Activated CD4-positive, alpha-beta memory T cell treated with anti-CD3 and anti-CD28 coated beads for 36 hours (primary cell): ENCODE results near the gene TTC12. TPM values are rescaled to one million over a fixed set of nuclear protein-coding genes. Genes with fewer than 3 reads are reported as not detected.

Source experiments
- CTCF ChIA-PET: fragments of 350-600 bp; sonication (Branson Sonifier 250); formaldehyde crosslinking; loops from one replicate; lab custom pipeline; 2021; ENCODE audit warnings: antibody characterized with exemption, inconsistent platforms; lab: Charles Lee
- POLR2A ChIA-PET: fragments of 350-600 bp; sonication (Branson Sonifier 250); formaldehyde crosslinking; loops from one replicate; lab custom pipeline; 2021; ENCODE audit warnings: antibody characterized with exemption; lab: Charles Lee
- DNase-seq: peaks from one replicate; pipeline ENCODE4 v3.0.0-alpha.2; 2020
- H3K27ac Mint-ChIP-seq: one replicate; pipeline ENCODE4 v1.8.0; 2021; ENCODE audit warnings: mixed read lengths
- H3K27me3 Mint-ChIP-seq: one replicate; pipeline ENCODE4 v1.8.0; 2021; ENCODE audit warnings: mixed read lengths
- H3K36me3 Mint-ChIP-seq: one replicate; pipeline ENCODE4 v1.8.0; 2021; ENCODE audit warnings: mixed read lengths
- H3K4me1 Mint-ChIP-seq: one replicate; pipeline ENCODE4 v1.8.0; 2021; ENCODE audit warnings: low read depth, mixed read lengths
- H3K4me3 Mint-ChIP-seq: one replicate; pipeline ENCODE4 v1.8.0; 2021; ENCODE audit warnings: mild to moderate bottlenecking, mixed read lengths
- H3K9me3 Mint-ChIP-seq: one replicate; pipeline ENCODE4 v1.8.0; 2021; ENCODE audit warnings: mixed read lengths
- intact Hi-C: fragments of 100-400 bp; cut with micrococcal nuclease; formaldehyde crosslinking; loops from one replicate; pipeline ENCODE4 v1.15.1; 2023
- total RNA-seq, 2 experiments: library from RNA; stranded (reverse); gene quantifications; one replicate each; pipeline ENCODE4 v1.2.3, GENCODE V29; 2021

TTC12 gene
- total RNA-seq, 2 experiments from 2014 or later: 7.4 to 8.9 TPM

DNA sequence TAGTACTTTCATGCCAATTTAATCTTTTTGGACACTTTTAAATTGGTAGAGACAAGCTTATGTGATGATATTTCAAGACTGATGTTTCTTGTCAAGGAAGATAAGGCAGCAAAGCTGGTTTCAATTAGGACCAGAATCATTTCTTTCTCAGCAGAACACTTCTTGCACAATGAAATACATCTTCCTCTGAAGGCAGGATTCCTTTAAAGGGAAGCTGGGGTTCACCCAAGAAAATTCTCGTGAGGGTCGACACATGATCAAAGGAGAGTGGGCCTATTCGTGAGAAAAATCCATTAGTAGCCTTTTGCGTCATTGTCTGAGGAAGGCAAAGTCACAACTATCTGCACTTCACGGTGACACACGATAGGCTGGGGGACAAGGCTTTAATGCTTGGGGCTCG, 17.6 kb downstream of the TTC12 start:
- Mint-ChIP-seq H3K9me3 (no peaks in the 10 kb centered on the region), H3K27ac (no peak overlapping the region), H3K4me1 (no peaks in the 10 kb centered on the region), H3K4me3 (no peak overlapping the region), H3K36me3 (peaks cover 40% of the 10 kb centered on the region), H3K27me3 (no peaks in the 10 kb centered on the region)
- no peak for DNase-seq
- POLR2A ChIA-PET: no interaction called here
- CTCF ChIA-PET: no interaction called here
- intact Hi-C loops: no loop called here

DNA sequence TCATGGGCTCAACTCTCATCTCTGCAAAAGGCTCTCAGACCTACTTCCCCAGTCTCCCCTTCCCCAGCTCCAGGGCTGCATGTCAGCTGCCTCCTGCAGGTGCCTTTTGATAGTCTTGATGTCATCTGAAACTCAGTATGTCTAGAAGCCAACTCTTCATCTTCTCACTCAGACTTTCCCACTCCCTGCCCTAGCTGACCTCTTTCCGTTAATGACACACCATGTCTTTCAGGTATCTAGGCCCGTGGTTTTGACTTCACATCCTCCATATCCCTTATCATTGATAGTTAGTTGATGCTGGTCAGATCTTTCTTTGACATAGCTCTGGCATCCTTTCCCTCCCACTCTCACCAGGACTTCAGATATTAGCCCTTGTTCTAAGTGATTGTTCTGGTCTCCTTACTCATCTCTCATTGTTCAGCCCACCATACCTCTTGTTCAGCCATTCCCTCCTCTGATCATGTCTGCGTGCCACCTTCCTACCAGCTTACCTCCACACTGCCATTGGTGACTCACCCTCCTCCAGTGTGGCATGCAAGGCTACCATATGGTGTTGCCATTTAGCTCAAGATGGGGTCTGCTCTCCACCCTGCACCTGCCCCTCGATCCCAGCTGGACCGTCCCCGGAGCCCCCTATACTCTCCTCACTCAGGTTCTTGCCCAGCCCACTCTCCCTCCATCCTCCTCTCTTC, 18.4 kb downstream of the TTC12 start:
- Mint-ChIP-seq H3K27me3 (no peaks in the 10 kb centered on the region), H3K9me3 (no peaks in the 10 kb centered on the region), H3K36me3 (peaks cover 36% of the 10 kb centered on the region), H3K4me3 (no peak overlapping the region), H3K4me1 (no peaks in the 10 kb centered on the region), H3K27ac (no peak overlapping the region)
- ChIA-PET POLR2A (no interaction called here), CTCF (no interaction called here)
- intact Hi-C loops: no loop called here
- no peak for DNase-seq

DNA sequence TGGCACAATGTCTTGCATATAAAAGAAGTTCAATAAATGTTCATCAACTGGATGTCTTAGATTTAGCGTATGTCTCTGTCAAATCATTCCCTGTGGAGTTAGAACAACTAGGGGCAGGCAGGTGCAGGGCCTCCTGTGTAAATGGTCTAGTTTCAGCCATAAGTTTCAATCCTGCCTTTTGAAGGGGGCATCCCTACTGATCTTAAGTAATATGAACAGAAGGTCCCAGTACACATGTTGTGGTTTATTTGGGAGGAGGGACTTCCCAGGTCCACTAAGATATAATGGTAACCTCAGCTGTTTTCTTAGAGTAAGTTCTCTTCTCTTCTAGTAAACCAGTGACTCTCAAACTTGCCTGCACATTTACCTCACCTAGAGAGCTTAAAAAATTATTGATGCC, 19.8 kb downstream of the TTC12 start:
- H3K4me1 Mint-ChIP-seq: no peaks in the 10 kb centered on the region
- ChIA-PET POLR2A (no interaction called here), CTCF (no interaction called here)
- intact Hi-C loops: no loop called here
- H3K27ac Mint-ChIP-seq: no peak overlapping the region
- H3K9me3 Mint-ChIP-seq: no peaks in the 10 kb centered on the region
- DNase-seq: no peak
- peaks cover 35% of the 10 kb centered on the region for H3K36me3 Mint-ChIP-seq
- no peaks in the 10 kb centered on the region for H3K27me3 Mint-ChIP-seq
- H3K4me3 Mint-ChIP-seq: no peak overlapping the region

DNA sequence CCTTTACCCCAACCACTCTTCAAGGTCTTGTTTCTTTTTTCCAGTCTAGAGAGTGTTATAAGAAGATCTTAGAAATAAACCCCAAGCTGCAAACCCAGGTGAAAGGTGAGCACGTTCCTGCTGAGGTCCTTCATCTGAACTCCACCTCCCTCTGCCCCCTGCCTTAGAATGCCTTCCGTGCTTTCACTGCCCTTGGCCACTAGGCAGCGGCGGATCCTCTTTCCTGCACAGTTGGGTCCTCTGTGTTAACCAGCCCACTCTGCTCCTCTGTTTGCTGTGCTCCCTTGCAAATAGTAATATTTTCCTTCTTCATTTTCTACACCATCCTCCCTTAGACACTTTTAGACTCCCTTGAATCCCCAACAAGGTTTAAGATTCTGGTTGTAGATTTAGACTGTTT, 24.3 kb downstream of the TTC12 start:
- Mint-ChIP-seq H3K27me3 (no peaks in the 10 kb centered on the region), H3K9me3 (no peaks in the 10 kb centered on the region), H3K36me3 (peaks cover 43% of the 10 kb centered on the region), H3K4me1 (no peaks in the 10 kb centered on the region), H3K27ac (no peak overlapping the region), H3K4me3 (no peak overlapping the region)
- intact Hi-C loops: no loop called here
- DNase-seq: no peak
- POLR2A ChIA-PET: no interaction called here
- CTCF ChIA-PET: no interaction called here

DNA sequence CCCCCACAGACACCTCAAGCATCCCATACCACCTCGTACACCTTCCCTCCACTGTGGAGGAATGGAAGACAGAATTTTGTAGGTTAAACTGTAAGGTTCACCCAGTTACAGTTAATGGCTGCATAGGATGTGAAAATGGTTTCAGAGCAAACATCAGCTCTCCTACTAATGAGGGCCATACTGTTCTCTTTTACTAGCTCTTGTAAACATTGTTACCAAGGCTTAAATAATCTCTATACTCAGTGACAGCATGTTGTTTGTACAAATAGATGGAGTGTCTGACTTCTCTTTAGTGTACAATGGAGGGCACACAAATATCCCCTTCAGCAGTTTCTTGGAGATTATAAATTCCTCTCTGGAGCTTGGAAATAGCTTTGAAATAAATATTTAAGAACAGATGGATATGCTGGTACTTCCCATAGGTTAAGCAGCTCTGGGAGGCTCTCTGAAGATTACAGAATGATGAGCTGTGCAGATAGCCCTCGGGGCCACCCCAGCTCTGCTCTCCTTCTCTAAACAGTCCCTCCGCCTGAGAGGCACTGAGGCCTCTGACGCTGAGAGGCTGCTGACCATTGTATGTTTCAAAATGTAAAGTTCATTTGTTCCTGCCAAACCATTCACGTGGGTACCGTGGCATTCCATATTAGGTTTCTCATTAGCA, 25.7 kb downstream of the TTC12 start:
- CTCF ChIA-PET: no interaction called here
- no peaks in the 10 kb centered on the region for H3K27me3 Mint-ChIP-seq
- H3K9me3 Mint-ChIP-seq: no peaks in the 10 kb centered on the region
- peaks cover 44% of the 10 kb centered on the region for H3K36me3 Mint-ChIP-seq
- no peak for DNase-seq
- H3K27ac Mint-ChIP-seq: no peak overlapping the region
- H3K4me1 Mint-ChIP-seq: no peaks in the 10 kb centered on the region
- intact Hi-C loops: no loop called here
- no peak overlapping the region for H3K4me3 Mint-ChIP-seq
- POLR2A ChIA-PET: no interaction called here

DNA sequence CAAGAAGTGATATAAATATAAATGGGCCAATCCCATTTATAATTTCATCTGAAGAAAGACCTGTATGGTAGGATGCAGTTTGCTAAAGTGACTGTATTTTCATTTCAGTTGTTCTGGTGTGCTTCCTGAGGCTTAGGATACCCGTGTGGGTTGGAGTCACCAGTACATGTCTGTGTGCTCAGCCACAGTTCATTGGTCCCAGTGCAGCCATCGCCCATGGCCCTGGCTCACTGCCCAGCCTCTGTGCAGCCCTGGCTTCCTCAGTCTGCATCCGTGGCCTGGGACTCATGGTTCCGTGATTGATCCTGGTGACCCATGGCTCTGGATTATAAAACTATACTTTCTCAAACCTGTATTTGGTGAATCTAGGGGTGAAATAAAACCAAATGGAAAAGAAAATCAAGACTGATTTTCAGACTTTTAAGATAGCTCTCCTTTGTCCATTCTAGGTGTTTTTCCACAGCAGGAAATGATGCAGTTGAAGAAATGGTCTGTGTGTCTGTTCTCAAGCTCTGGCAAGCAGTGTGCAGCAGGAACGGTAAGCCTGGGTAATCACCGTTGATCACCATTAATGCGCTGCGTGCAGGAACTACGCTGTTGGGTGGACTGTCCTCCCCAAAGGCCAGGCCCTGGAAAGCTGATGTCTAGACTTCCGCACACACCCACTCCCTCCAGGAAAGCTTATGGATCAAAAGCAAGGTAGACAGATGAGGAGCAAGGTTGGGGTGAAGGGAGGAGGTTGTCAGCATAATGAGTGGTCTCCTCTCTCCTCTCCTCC, 27.2 kb downstream of the TTC12 start:
- Mint-ChIP-seq H3K9me3 (no peaks in the 10 kb centered on the region), H3K27ac (no peak overlapping the region), H3K4me3 (no peak overlapping the region), H3K4me1 (no peaks in the 10 kb centered on the region), H3K36me3 (peaks cover 31% of the 10 kb centered on the region), H3K27me3 (no peaks in the 10 kb centered on the region)
- no peak for DNase-seq
- POLR2A ChIA-PET: no interaction called here
- CTCF ChIA-PET: no interaction called here
- intact Hi-C loops: no loop called here

DNA sequence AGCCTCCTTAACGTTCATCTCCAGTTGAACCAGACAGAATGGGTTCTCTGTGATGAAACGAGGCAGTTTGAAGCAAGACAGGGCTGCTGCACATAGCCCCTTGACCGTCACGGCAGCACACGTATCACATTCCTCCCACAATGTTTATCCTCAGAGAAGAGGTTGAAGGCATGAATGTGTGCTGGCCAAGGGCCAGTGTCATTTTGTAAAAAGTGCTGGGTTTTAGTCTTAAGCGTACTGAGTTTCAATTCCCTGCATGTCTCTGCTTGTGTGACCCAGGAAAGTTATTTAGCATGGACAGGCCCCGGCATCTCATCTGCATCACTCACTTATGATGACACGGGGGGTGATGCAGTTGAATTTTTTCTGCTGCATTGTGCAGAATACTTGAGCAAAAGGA, 31.6 kb downstream of the TTC12 start:
- CTCF ChIA-PET: no interaction called here
- intact Hi-C loops: no loop called here

DNA sequence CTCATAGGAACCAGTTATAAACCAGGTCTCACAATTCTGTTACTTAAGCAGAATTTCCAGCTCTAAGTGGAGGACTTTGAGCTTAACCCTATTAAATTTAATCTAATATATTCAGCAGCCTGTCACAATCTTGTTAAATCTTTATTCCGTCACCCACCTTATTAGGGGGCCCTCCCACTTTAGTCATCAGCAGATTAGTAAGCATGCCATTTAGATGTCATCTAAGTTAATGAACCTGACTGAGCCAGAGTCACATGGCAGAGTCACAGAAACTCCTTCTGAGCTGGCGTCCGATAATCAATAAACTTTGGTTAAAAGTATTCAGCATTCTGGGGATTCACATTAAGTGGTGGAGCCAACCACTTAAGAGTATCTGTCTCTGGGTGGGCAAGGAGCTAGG, 35.1 kb downstream of the TTC12 start:
- H3K9me3 Mint-ChIP-seq: peaks cover 9% of the 10 kb centered on the region
- POLR2A ChIA-PET: no interaction called here
- intact Hi-C loops: no loop called here

More for the DNA sequence above, 31.6 kb downstream of the TTC12 start:
- POLR2A ChIA-PET: no interaction called here
- Mint-ChIP-seq H3K36me3 (peaks cover 28% of the 10 kb centered on the region), H3K9me3 (no peaks in the 10 kb centered on the region), H3K27ac (no peak overlapping the region), H3K4me3 (no peak overlapping the region), H3K27me3 (no peaks in the 10 kb centered on the region), H3K4me1 (no peaks in the 10 kb centered on the region)
- no peak for DNase-seq

DNA sequence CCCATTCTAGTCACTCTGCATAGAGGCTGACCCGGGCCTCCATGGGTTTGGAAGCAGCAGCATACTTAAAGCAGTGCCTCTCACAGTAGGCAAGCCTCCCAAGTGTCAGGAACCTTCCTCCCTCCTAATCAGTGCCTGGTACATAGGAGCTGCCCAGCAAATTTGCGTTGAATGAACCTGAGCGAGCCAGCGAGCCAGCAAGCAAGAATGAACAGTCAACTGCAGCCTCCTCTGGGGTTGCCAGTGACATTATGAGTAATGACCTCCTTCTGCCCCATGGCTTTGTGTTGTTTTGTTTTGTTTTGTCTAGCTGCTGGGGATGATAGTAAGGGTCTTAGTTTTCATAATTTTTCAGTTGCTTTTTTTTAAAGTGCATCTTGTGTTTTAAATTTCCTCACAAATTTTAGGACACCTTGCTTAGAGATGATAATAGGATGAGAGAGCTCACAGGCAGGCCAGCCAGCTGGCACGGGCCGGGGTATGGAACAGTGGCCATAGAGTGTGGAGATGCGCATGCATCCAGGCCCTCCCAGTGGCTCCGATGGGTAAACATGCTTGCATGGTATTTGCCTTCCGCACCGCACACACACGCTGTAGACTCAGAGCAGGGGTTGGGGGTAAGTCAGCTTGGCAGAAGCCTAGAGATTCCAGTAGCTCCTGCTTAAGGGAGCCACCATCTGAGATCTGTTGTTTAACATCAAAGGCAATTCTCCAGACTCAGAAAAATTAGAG, 36.1 kb downstream of the TTC12 start:
- CTCF ChIA-PET: no interaction called here
- no peak overlapping the region for H3K27ac Mint-ChIP-seq

More for the DNA sequence above, 35.1 kb downstream of the TTC12 start:
- H3K4me3 Mint-ChIP-seq: no peak overlapping the region
- DNase-seq: no peak
- H3K27ac Mint-ChIP-seq: no peak overlapping the region
- CTCF ChIA-PET: no interaction called here
- no peaks in the 10 kb centered on the region for H3K4me1 Mint-ChIP-seq
- peaks cover 41% of the 10 kb centered on the region for H3K36me3 Mint-ChIP-seq
- no peaks in the 10 kb centered on the region for H3K27me3 Mint-ChIP-seq

DNA sequence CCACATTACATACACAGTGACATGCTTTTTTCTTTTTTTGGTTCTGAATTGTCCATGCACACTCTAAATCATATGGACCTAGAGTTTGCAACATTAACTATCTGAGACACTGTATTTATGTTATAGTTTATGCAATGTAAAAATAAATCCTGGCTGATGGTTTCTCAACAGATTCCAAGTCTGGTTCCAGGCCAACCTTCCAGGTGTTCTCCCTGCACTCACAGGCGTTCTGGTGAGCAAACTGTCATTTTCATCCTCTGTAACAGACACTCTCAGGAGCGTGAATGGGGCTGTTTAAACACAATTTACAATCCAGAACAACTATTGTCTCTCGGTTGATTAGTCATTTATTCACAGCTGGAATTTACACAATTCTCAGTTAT, 36.7 kb downstream of the TTC12 start:
- H3K4me3 Mint-ChIP-seq: no peak overlapping the region
- H3K27ac Mint-ChIP-seq: no peak overlapping the region
- H3K27me3 Mint-ChIP-seq: no peaks in the 10 kb centered on the region
- intact Hi-C loops: no loop called here
- ChIA-PET CTCF (no interaction called here), POLR2A (no interaction called here)
- H3K36me3 Mint-ChIP-seq: peaks cover 54% of the 10 kb centered on the region
- no peaks in the 10 kb centered on the region for H3K4me1 Mint-ChIP-seq
- H3K9me3 Mint-ChIP-seq: peaks cover 24% of the 10 kb centered on the region
- no peak for DNase-seq

More for the DNA sequence above, 36.1 kb downstream of the TTC12 start:
- POLR2A ChIA-PET: no interaction called here
- H3K4me1 Mint-ChIP-seq: no peaks in the 10 kb centered on the region
- peaks cover 18% of the 10 kb centered on the region for H3K9me3 Mint-ChIP-seq
- H3K4me3 Mint-ChIP-seq: no peak overlapping the region
- DNase-seq: no peak
- H3K36me3 Mint-ChIP-seq: peaks cover 48% of the 10 kb centered on the region
- intact Hi-C loops: no loop called here
- no peaks in the 10 kb centered on the region for H3K27me3 Mint-ChIP-seq

DNA sequence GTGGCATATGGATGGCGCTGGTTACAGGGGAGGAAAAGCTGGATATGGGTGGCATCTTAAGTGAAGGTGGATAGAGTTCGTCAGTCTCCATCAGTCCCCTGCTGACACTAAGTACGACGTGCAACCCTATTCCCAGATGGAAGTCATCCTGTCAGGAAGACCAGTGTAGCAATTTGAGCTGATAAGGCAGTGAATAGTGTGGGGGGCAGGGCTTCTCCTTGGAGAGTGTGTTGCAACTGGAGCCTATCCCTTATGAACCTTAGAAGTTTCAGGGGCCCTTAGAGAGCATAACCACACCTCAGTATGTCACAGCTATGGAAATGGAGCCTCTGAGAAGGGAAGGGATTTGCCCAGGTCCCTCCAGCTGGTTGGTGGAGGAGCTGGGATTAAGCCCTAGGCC, 37.1 kb downstream of the TTC12 start:
- intact Hi-C loops: no loop called here
- Mint-ChIP-seq H3K36me3 (peaks cover 58% of the 10 kb centered on the region), H3K4me3 (no peak overlapping the region), H3K27me3 (no peaks in the 10 kb centered on the region), H3K9me3 (peaks cover 28% of the 10 kb centered on the region), H3K4me1 (no peaks in the 10 kb centered on the region), H3K27ac (no peak overlapping the region)
- ChIA-PET CTCF (no interaction called here), POLR2A (no interaction called here)
- DNase-seq: no peak

DNA sequence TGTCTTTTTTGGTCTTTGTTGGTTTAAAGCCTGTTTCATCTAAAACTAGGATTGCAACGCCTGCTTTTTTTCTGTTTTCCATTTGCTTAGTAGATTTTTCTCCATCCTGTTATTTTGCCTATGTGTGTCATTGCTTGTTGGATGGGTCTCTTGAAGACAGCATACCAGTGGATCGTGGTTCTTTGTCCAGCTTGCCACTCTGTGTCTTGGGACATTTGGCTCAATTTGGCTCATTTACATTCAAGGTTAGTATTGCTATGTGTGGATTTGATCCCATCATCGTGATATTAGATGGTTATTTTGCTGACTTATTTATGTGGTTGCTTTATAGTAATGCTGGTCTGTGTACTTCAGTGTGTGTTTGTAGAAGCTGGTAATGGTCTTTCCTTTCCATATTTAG, 41.8 kb downstream of the TTC12 start:
- H3K27me3 Mint-ChIP-seq: no peaks in the 10 kb centered on the region
- H3K27ac Mint-ChIP-seq: no peak overlapping the region
- no peaks in the 10 kb centered on the region for H3K4me1 Mint-ChIP-seq
- no peak for DNase-seq
- peaks cover 32% of the 10 kb centered on the region for H3K9me3 Mint-ChIP-seq
- intact Hi-C loops: no loop called here
- no peak overlapping the region for H3K4me3 Mint-ChIP-seq
- peaks cover 78% of the 10 kb centered on the region for H3K36me3 Mint-ChIP-seq
- CTCF ChIA-PET: no interaction called here
- POLR2A ChIA-PET: no interaction called here
